HG02759 (cell line): ENCODE results near the gene PNPLA1.

ENCODE experiments used
- ATAC-seq: cut with Tn5 transposase; IDR thresholded peaks from one replicate; pipeline ENCODE4 v1.9.1; 2021; ENCODE audit warnings: mild to moderate bottlenecking, moderate library complexity; ENCODE audit not compliant: unreplicated experiment

Gene PNPLA1

GRCh38 chr6:36269834-36270705, at the start of gene PNPLA1:
Gene PNPLA1, plus strand, starts transcription at chr6:36270060. Its CDS starts 400 bp downstream, at chr6:36270460.
- no peak for ATAC-seq

GRCh38 chr6:36220226-36220625, 49.6 kb upstream of the PNPLA1 start:
- ATAC-seq, result no peak

GRCh38 chr6:36221674-36222073, 48.2 kb upstream of the PNPLA1 start:
- no peak for ATAC-seq

GRCh38 chr6:36222924-36223323, 46.9 kb upstream of the PNPLA1 start:
- no peak for ATAC-seq

- ATAC-seq, result no peak
Observed at GRCh38 chr6:36223706-36224105, 46.2 kb upstream of the PNPLA1 start.

GRCh38 chr6:36224918-36225461, 44.9 kb upstream of the PNPLA1 start:
- no peak for ATAC-seq

- no peak for ATAC-seq
Observed at GRCh38 chr6:36226438-36227047, 43.3 kb upstream of the PNPLA1 start.

GRCh38 chr6:36227379-36228228, 42.3 kb upstream of the PNPLA1 start:
- ATAC-seq, result no peak

- no peak for ATAC-seq
Observed at GRCh38 chr6:36229223-36229622, 40.6 kb upstream of the PNPLA1 start.

- ATAC-seq, result no peak
Observed at GRCh38 chr6:36230371-36230770, 39.5 kb upstream of the PNPLA1 start.

- ATAC-seq, result no peak
Observed at GRCh38 chr6:36232172-36232571, 37.7 kb upstream of the PNPLA1 start.

GRCh38 chr6:36235309-36235708, 34.6 kb upstream of the PNPLA1 start:
- no peak for ATAC-seq

GRCh38 chr6:36235862-36236261, 34.0 kb upstream of the PNPLA1 start:
- ATAC-seq, result no peak

GRCh38 chr6:36239774-36240173, 30.1 kb upstream of the PNPLA1 start:
- no peak for ATAC-seq

- ATAC-seq, result peak; percentile 59
Observed at GRCh38 chr6:36241728-36242127, 28.1 kb upstream of the PNPLA1 start.

- no peak for ATAC-seq
Observed at GRCh38 chr6:36242161-36242560, 27.7 kb upstream of the PNPLA1 start.

GRCh38 chr6:36242626-36243025, 27.2 kb upstream of the PNPLA1 start:
- no peak for ATAC-seq

- ATAC-seq, result no peak
Observed at GRCh38 chr6:36243562-36244212, 26.2 kb upstream of the PNPLA1 start.

- no peak for ATAC-seq
Observed at GRCh38 chr6:36244641-36245280, 25.1 kb upstream of the PNPLA1 start.

GRCh38 chr6:36245572-36246061, 24.2 kb upstream of the PNPLA1 start:
- no peak for ATAC-seq
